Fibroblast of skin of right biceps (primary cell): ENCODE measurements around the gene ART4.
A peak's percentile ranks its signal among the peaks of the same experiment; 100 is the strongest.

Experiments used
- DNase-seq: peaks from one replicate; pipeline ENCODE4 v3.0.0-alpha.2; 2013

Gene ART4

DNA sequence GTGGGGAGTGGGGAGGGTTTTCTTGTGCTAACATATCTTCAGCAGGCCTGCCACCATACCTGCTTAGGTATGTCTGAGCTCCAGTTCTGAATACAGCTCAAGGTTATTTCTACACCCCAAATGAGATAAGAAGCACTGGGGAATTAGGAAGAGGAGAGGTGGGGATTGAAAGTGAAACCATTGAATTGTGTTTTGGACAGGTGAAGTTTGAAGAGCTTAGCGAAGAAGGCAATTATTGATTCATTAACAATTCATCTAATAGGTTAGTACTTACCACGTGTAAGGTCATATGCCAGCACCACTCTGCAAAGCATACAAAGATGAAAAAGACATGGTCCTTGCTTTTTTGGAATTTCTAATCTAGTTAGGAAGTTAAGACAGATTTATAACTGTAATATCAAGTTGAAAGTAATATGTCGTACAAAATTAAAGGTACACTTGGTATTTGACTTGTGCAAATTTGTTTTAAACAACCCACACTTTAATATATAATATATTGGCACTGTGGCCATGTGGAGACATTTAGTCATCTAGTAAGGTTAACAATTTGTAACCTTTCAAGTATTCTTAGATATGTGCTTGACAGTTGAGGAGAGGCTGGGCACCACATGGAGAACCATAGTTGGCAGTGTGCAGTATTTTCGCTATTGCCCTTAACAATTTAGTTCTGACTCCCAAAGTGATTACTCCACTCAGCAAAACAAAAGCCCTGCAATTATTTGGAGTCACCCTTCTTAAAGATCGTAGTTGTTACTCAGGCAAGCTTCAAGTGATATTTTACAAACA lies 33.0 kb downstream of the ART4 start:
- DNase-seq, result no peak

DNA sequence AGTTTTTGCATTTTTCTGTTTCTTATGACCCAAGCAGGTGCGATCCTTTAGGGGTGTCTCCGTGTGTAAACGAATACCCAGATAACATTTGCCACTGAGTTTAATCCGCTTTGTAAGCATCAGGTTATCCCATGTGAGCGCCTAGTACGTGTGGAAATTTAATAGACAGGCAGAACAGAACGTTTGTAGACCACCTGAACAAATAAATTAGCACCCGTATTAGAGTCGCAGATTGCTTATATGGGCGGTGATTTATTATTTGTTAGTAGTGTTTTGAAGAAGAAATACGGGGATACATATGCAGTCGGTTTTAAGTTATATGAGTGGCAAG lies 39.5 kb downstream of the ART4 start:
- no peak for DNase-seq

GRCh38 chr12:14803011-14803829 lies 40.1 kb downstream of the ART4 start, which contains the start of the genes C12orf60 and WBP11:
TSS of gene C12orf60 (plus strand) at chr12:14803670. CDS start at chr12:14822936, 19,266 bp downstream.
TSS of gene WBP11 (minus strand) at chr12:14803478. CDS start at chr12:14801383, 2,095 bp downstream.
- DNase-seq, result peak; percentile 99

- no peak for DNase-seq
Observed at GRCh38 chr12:14802721-14803010, 40.7 kb downstream of the ART4 start.

GRCh38 chr12:14802247-14802646 lies 41.1 kb downstream of the ART4 start:
- no peak for DNase-seq

DNA sequence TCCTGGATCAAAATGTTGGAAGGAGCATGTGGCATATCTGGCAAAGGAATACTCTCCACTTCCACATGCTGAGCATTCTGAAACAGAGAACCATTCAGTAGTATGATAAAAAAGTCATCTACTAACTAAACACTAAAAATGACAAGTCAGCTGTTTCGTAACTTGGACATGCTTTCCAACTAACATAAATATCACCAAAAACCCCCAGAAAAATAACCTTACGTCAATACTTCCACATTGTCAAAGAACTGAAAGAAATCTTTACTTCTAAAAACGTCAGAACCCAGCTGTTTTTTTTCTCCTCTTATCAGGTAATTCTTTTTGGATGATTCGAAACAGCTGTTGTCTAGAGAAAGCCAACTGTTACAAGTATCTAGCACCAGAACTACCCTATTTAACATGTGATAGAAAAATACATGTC lies 48.3 kb downstream of the ART4 start:
- DNase-seq, result no peak

DNA sequence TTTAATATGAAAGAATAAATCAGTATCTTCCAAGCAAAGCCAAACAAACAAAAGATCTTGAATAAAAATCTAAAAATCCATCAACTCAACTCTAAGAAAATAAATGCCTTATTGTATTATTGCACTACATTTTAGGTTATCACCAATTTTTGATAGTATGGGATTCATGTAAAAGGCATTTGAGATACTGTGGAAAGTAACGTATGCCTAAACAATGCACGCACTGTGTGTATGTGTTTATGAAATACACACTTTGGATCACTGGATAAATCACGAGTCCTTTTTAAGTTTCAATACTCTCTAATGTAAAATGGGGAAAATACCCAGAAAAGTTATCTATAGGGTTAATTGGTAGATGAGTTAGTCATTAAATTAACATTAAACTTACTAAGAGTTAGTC lies 57.8 kb downstream of the ART4 start:
- DNase-seq, result no peak

DNA sequence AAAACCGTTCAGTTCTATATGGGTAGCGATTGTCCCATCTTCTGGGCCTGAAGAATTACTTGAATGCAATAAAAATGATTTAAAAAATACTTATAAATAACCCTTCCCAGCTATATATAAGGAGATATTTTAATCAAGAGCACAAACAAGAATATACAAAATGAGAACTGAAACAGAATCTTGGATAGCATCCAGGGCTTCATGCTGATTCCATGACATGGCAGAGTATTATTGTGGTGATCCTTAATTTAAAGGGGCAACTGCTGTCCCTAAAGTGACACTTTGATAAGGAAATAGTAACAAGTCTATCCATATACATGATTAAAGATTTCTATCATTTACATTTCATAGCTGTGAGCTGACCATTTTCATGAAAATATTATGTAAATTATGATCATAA lies 58.9 kb downstream of the ART4 start:
- DNase-seq, result no peak

DNA sequence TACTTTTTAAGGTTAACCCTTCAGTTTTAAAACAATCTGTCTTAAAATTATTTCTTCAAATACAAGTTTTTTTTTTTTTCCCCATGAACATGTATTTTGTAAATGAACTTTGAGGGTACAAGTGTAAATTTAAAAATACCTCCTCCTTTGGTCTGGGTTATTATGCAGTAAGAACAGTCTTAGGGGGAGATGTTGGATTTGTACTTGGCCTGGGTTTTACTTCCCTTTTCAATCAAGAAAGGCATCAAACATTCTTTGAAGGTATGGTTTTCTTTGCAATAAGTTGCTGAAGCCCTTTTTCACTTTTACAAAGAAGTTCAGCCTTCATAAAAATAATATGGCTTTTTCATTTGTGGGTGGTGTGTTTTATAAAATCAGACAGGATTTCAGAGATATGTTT lies 60.6 kb downstream of the ART4 start:
- no peak for DNase-seq

- DNase-seq, result no peak
Observed at GRCh38 chr12:14781563-14781962, 61.8 kb downstream of the ART4 start.

GRCh38 chr12:14780859-14781258 lies 62.5 kb downstream of the ART4 start:
- DNase-seq, result no peak

DNA sequence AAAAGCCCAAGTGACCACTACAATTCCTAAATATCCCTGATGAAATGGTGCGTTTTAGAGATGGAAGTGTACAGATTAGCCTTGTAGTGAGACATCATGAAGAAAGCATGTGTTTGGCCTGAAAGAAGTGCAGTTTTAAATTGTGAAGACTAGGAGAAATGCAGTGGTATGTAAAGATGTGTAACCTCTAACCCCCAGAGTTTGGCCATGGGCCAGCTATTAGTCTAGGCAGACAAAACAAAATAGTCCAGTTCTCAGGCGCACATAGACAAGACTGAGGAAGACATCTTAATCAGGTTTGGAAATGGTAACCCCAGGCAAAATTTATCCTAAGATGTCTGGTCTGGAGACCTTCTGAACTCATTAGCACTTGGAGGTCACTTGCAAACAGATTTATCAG lies 63.5 kb downstream of the ART4 start:
- DNase-seq, result no peak

GRCh38 chr12:14777271-14777670 lies 66.1 kb downstream of the ART4 start:
- no peak for DNase-seq

- DNase-seq, result no peak
Observed at GRCh38 chr12:14776236-14776961, 66.9 kb downstream of the ART4 start.

DNA sequence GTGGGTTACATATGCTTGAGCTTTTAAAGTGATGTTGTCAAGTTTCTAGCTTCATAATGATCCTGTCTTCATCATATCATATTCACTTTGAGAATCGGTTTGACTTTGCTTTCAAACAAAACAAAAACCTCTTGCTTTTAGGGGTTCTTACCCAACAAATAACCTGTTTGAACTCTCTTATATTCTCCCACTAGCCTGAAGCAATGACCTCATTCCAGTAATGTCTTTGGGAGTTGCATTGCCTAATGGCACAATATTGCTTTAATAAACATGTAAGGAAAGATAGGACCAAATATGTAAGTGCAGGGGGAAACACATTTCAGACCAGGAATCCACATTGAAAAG lies 67.7 kb downstream of the ART4 start:
- no peak for DNase-seq
